ENCODE results near the gene OR1I1. TPM values are rescaled to one million over a fixed set of nuclear protein-coding genes. Genes with fewer than 3 reads are reported as not detected.

OR1I1 gene
- total RNA-seq, 4 donors from 2014 or later: not detected

- no peak for DNase-seq (ENCODE audit: low spot score in 2 of 2)
- Histone ChIP-seq H3K36me3 (no peaks in the 10 kb centered on the region), H3K27me3 (no peaks in the 10 kb centered on the region), H3K27ac (no peak overlapping the region), H3K4me3 (no peak overlapping the region), H3K4me1 (peaks cover 0 to 6% (median 2%) of the 10 kb centered on the region in 4 donors), H3K9me3 (no peaks in the 10 kb centered on the region)
- WGBS, 2 donors: 62 to 67% methylated on average over 16 of the region's 16 CpGs
- TF ChIP-seq EP300 (IDR thresholded peaks at IDR 0.05) (no peak), CTCF (IDR thresholded peaks at IDR 0.05) (no peak), POLR2A (IDR thresholded peaks at IDR 0.05) (no peak)
Observed at GRCh38 chr19:15129856-15130585, 48.0 kb downstream of the OR1I1 start.

GRCh38 chr19:15136234-15136954 is 54.4 kb downstream of the OR1I1 start:
- H3K4me3 ChIP-seq: no peak overlapping the region
- no peak for DNase-seq (ENCODE audit: low spot score in 2 of 2)

GRCh38 chr19:15137777-15138176 is 55.8 kb downstream of the OR1I1 start:
- Histone ChIP-seq H3K4me3 (no peak overlapping the region), H3K27ac (no peak overlapping the region), H3K36me3 (no peaks in the 10 kb centered on the region), H3K4me1 (no peaks in the 10 kb centered on the region), H3K27me3 (no peaks in the 10 kb centered on the region), H3K9me3 (peaks cover 0 to 5% (median 0%) of the 10 kb centered on the region in 4 donors)
- TF ChIP-seq POLR2A (IDR thresholded peaks at IDR 0.05) (no peak), EP300 (IDR thresholded peaks at IDR 0.05) (no peak), CTCF (IDR thresholded peaks at IDR 0.05) (no peak)
- DNase-seq (ENCODE audit: low spot score in 2 of 2): no peak

More at GRCh38 chr19:15136234-15136954, 54.4 kb downstream of the OR1I1 start:
- TF ChIP-seq POLR2A (IDR thresholded peaks at IDR 0.05) (no peak), EP300 (IDR thresholded peaks at IDR 0.05) (no peak), CTCF (IDR thresholded peaks at IDR 0.05) (no peak)
- no peaks in the 10 kb centered on the region for H3K27me3 ChIP-seq
- H3K27ac ChIP-seq: no peak overlapping the region
- peaks cover 0 to 5% (median 0%) of the 10 kb centered on the region in 4 donors for H3K9me3 ChIP-seq
- 52 to 56% methylated on average over 2 of the region's 2 CpGs for WGBS, 2 donors
- no peaks in the 10 kb centered on the region for H3K36me3 ChIP-seq
- H3K4me1 ChIP-seq: no peaks in the 10 kb centered on the region

- peaks cover 0 to 5% (median 0%) of the 10 kb centered on the region in 4 donors for H3K9me3 ChIP-seq
- H3K4me1 ChIP-seq: no peaks in the 10 kb centered on the region
- no peak overlapping the region for H3K27ac ChIP-seq
- H3K27me3 ChIP-seq: no peaks in the 10 kb centered on the region
- no peak overlapping the region for H3K4me3 ChIP-seq
- no peak for DNase-seq (ENCODE audit: low spot score in 2 of 2)
- no peak for TF ChIP-seq CTCF (IDR thresholded peaks at IDR 0.05)
- no peak for TF ChIP-seq EP300 (IDR thresholded peaks at IDR 0.05)
- TF ChIP-seq POLR2A (IDR thresholded peaks at IDR 0.05): no peak
- WGBS, 2 donors: 28 to 52% methylated on average over 1 of the region's 1 CpG
- H3K36me3 ChIP-seq: no peaks in the 10 kb centered on the region
Observed at GRCh38 chr19:15138427-15138826, 56.4 kb downstream of the OR1I1 start.

- H3K4me3 ChIP-seq: no peak overlapping the region
- H3K4me1 ChIP-seq: no peaks in the 10 kb centered on the region
- 95% methylated on average over 25 of the region's 25 CpGs for whole genome bisulfite sequencing, 2 donors
- no peaks in the 10 kb centered on the region for H3K36me3 ChIP-seq
- H3K27me3 ChIP-seq: no peaks in the 10 kb centered on the region
- peaks cover 0 to 9% (median 0%) of the 10 kb centered on the region in 4 donors for H3K9me3 ChIP-seq
- no peak overlapping the region for H3K27ac ChIP-seq
- DNase-seq (ENCODE audit: low spot score in 2 of 2): no peak
- TF ChIP-seq POLR2A (IDR thresholded peaks at IDR 0.05) (no peak), CTCF (IDR thresholded peaks at IDR 0.05) (no peak), EP300 (IDR thresholded peaks at IDR 0.05) (no peak)
Observed at GRCh38 chr19:15141143-15141542, 59.1 kb downstream of the OR1I1 start.
